ENCODE measurements around the gene C1QL3.

- TF ChIP-seq CTCF (IDR thresholded peaks at IDR 0.05): no peak
- TF ChIP-seq POLR2A (IDR thresholded peaks at IDR 0.05): no peak
- TF ChIP-seq EP300 (IDR thresholded peaks at IDR 0.05): no peak
Observed at GRCh38 chr10:16559236-16559773, 37.6 kb upstream of the C1QL3 start.

Measured in ovary (tissue), 3 donors.